GM19455 (cell line): Measurements from ENCODE around the gene NFATC2.

Experiments used
- ATAC-seq: cut with Tn5 transposase; IDR thresholded peaks from one replicate; pipeline ENCODE4 v1.9.1; 2021; ENCODE audit not compliant: unreplicated experiment

Gene NFATC2

DNA sequence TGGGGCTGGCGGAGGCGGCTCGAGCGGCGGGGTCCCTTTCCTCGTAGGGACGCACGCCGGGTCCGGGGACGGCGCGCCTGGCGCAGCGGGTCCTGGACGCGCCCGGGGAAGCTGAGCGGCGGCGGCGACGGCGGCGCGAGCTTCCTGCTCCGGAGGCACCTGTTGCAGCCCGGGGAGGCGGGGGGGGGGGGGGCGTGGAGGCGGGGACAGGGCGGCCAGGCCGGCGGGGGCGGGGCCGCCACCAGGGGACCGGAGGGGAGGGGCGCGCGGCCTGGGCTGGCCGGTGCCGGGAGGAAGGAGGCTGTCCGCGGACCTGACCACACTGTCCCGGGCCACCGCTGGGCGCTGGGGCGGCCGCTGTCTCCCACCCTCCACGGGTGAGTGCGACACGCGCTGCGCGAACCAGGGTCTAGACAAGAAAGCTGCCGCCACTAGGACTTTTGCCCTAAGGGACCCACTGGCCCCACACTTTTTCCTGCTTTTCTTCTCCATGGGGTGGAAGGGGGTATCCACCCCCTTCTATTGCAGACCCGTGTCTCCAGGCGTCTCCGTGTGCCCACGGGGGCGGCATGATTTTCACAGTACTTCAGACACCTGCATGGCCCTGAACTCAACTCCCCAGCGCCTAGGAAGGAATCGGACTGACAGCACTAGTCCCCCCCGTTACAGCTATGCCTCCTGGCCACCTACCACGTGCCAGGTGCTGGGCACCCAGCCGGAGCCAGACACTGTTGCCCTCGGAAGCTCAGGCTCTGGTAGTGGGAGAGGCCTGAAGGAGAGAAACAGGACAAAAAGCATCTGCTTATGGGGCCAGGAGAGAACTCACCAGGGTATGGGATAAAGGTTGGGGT lies at the start of gene NFATC2:
NFATC2 (minus strand) TSS at position 149 of the 851 bp plus-strand sequence. CDS start 220 bp downstream, outside the sequence.
- no peak for ATAC-seq

DNA sequence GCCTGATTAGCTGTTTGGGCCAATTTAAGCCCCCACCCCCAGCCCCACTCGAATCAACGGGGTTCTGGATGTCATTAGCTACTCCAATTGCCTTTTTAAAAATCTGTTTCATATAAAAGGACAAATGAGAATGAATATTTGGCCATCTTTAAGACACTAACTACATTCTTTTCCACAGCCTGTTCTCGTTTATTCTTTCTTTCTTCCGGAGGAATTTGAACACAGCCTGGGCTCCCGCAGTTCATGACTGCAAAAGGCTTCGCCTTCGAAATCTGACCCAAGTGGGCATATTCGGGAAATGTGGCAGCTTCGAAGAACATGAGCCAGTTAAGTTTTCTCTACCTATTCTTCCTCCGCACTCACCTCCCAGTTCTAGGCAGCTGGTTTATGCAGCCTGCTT lies 49.4 kb upstream of the NFATC2 start:
- no peak for ATAC-seq

DNA sequence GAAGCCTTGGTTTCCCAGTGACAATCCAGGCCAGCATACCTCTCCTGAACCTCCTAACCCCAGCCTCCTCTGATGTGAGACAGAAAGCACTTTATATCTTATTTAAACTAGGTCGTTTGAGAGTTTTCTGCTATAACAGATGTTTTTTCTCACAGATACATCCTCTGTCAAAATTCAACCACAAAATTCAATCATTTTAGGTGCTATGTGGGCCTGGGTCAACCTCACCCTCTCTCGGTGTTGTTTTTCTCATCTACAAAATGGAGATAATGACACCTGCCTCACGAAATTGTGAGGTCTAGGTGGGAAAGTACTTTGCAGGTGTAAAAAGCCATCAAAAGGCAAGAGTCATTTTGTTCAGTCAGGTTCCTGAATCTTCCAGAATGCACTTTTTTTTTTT lies 46.2 kb upstream of the NFATC2 start:
- ATAC-seq, result no peak

DNA sequence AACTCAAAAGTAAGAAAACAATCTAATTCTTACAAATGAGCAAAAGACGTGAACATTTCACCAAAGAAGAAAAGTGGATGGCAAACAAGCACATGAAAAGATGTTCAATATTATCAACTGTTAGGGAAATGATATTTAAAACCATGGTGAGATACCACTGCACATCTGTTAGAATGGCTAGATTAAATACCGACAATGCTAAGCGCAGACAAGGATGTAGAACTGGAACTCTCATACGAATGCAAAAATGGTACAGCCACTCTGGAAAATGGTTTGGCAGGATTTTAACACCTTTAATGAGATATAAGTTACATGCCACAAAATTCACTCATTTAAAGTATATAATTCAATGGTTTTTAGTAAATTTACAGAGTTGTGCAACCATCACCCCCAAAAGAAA lies 44.6 kb upstream of the NFATC2 start:
- no peak for ATAC-seq

DNA sequence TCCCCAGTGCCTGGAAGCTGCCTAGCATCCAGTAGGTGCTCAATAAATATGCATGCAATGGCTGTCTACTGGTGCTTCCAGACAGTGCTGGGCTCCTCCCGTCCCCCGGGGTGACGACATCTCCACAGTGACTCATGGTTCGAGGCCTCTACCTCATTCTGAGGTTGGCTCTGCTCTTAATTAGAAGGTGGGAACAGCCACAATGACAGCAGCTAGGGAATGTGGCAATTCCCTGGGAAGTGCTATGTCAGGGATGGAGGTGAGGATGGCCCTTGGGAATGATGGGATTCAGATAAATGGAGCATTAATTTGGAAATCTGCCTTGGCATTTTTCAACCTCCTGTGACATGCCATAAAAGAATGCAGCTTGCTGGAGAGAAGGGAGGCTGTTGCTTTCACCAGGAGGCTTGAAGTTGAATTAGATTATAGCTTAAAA lies 43.5 kb upstream of the NFATC2 start:
- no peak for ATAC-seq

DNA sequence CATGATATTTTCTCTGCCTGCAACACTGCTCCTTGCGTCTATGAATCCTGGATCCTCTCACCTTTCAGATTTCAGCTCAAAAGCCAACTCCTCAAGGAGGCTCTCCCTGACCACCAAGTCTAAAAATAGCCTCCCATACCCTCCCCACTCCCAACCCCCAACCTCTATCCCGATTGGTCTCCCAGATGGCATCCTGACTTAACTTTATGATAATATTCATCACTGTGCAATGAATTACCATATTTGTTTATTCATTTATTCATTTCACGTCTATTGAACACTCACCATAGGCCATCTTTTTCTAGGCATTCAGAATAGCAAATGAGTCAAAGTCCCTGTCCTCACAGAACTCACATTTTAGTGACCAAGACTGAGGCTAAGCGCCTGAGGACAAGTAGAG lies 42.6 kb upstream of the NFATC2 start:
- ATAC-seq, result no peak

DNA sequence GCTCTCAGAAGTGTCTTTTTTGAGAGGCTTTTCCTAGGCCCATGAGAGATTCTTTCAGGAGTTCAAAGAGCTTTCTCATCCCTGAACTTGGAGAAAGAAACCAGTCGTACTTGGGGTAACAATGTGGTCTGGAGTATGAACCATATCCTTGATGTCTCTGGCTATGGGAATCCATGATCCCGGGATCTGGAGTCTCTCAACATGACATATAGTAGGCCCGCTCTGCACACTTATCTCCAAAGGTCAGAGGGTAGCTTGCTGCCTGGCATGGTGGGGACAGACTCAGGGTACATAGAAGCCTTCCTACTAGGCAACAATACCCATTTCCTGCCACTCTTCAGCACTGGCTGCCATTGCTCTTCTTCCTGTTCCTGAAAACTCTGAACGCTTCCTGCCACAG lies 42.2 kb upstream of the NFATC2 start:
- ATAC-seq, result no peak

DNA sequence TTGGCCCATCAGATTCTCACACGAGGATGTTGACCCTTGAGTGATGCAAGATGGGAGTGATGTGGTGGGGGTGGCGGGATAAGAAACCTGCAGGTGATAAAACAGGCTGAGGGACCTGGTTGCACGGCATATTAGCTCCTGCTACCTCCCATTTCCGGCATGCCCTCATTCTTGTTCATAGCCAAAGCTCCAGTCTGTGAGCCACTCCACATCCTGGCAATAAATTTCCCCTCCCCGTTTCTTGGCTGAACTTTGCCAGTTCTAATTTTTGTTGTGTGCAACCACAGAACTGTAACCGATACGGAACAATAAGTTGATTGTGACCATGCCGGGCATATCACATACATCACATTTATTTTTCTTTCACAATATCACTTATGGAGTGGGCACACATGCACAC lies 41.6 kb upstream of the NFATC2 start:
- ATAC-seq, result no peak

DNA sequence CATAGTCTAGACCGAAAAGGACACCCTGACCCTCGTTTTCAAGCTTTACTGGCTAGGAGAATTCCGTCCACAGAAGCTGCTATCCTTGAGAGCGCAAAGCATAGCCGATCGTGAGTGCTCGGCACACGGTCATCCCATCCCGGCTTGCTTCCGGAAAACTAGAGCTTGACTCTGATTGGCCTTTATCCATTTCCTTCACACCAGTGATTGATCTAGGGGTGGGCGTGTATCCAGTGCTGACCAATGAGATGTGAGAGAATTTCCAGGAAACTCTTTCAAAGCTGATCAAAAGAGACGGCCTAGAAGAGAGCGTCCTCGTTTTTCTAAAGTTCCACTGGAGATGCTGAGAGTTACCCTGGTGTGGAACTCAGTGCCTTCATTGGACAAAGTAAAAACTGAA lies 41.0 kb upstream of the NFATC2 start:
- ATAC-seq, result no peak

DNA sequence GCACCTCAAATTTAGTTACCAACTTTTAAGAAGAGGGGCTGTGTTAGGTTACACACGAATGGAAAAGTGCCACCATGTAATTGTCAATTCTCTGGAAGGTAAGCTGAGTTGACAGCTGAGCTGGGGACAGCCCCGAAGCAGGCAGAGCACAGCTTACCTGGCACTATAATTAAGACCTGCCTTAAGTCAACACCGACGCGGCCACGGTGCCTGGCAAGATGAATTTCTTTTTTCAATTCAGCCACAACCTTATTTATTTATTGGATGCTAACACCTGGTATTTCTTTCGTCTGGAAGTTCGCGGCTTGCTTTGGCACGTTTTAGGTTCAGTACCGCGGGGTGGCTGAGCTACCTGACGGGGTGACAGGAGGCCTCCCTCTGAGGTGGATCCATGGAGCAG lies 40.6 kb upstream of the NFATC2 start:
- no peak for ATAC-seq

DNA sequence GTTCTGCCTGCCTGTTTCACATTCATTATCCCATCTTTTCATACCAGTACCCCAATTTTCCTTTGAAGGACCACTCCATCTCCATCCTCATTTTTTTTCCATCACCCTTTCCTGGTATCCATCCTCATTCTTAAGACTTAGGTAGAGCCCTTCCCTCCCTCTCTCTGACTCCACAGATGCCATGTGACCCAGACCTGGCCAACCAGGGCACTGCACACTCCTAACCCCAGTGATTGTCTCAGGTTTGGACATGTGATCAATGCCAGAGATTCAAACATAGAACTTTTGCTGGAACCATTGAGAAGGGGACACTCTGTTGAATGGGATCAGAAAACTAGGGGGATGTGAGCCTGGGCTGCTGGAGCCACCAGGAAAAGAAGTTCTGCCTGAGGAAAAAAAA lies 39.1 kb upstream of the NFATC2 start:
- ATAC-seq, result no peak

DNA sequence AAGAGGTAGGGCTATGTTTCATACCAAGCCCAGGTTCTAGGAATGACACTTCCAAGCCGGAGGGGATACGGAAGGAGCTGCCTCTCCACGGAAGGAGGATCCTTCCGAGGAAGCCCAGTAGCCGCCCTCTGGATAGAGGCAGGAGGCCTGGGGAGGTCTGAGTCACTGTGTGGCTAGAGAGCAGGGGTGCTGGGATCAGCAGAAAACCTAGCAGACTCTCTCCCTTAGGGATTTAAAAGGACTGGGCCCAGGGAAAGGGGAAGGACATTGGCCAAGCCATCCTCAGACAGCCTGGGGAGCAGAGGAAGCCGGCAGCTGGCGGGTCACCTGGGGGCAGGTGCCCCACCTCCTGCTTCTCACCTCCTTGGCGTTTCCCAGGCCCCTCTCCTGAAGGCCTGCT lies 36.6 kb upstream of the NFATC2 start:
- no peak for ATAC-seq

DNA sequence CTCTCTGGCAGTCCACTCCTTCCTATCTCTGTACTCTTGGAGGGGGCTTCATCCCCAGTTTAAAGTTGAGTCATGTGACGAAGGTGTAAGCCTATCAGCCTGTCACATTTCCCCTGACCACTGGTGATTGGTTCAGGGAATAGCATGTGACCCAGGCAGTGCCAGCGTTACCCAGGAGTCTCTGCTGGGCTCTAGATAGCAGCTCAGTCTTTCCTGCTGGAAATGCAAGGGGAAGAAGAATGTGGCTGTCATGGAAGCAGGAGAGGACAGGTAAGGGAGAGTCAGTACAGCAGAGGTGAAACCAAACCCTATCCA lies 35.6 kb upstream of the NFATC2 start:
- no peak for ATAC-seq

DNA sequence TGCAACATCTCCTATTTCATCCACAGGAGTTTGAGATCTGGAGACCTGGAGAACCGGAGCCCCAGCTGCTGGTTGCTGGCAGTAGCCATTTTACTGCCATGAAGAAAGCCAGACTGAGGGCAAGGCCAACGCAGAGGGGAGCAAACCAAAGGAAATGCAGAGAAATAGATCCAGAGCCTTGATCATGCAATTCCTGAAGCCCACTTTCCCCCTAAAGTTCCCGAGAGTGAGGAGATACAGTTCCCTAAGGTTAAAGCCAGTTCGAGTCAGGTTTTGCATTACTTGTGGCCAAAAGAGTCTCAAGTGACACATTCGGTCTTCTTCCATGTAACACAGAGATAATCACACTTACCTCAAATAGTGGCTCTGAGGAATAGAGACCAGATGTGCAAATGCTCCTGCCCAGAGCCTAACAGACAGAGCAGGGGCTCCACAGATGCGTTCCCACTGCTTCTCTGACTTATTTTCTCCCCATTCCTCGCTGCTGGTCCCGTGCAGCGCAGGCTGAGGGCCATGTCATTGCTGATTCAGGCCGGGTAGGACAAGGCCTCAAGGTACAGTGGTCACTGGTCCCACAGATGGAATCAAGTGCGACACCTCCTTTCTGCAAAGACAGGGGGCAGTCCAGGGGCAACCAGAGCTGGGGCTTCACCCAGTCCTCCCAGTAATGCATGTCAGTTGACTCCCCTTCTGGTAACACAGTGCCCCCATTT lies 35.1 kb upstream of the NFATC2 start:
- ATAC-seq, result no peak

DNA sequence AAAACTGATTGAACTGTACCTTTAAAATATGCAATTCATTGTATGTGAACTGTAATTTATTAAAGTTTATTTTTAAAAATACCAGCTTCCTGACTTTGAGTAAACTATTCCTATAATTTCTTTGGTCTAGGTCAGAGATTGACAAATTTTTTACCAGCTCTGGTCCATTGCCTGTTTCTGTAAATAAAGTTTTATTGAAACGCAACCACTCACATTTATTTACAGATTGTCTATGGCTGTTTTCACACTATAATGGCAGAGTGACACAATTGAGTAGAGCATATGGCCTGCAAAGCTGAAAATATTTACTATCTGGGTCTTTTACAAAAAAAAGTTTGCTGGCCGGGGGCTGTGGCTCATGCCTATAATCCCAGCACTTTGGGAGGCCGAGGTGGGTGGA lies 33.0 kb upstream of the NFATC2 start:
- ATAC-seq, result no peak

DNA sequence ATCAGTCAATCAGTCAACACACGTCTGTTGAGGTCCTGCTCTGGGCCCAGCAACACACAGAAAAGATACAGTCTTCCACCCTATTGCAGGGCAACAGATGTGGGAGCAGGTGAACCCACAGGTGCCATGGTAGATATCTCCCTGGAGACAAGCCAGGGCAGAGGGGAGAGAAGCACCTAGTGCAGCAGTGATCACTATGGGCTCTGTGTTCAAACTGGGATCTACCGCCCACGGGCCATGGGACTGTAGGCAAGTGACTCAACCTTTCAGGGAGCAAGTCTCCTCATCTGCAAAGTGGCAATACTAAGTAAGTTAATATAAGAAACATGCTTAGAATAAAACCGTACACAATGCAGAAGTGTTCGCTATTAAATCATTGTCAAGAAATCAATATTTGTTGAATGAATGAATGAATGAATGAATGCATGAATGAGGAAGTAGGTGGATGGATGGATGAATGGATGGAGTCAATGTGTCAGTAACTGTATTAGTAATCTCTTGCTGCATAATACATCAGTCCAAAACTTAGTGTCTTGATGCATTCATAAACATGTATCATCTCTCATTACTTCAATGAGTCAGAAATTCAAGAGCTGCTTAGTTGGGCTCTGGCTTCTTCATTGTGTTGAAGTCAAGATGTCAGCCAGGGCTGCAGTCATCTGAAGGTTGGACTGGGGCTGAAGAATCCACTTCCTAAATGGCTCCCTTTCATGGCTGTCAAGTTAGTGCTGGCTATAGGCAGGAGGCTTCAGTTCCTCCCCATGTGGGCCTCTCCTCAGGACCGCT lies 31.9 kb upstream of the NFATC2 start:
- ATAC-seq, result no peak

DNA sequence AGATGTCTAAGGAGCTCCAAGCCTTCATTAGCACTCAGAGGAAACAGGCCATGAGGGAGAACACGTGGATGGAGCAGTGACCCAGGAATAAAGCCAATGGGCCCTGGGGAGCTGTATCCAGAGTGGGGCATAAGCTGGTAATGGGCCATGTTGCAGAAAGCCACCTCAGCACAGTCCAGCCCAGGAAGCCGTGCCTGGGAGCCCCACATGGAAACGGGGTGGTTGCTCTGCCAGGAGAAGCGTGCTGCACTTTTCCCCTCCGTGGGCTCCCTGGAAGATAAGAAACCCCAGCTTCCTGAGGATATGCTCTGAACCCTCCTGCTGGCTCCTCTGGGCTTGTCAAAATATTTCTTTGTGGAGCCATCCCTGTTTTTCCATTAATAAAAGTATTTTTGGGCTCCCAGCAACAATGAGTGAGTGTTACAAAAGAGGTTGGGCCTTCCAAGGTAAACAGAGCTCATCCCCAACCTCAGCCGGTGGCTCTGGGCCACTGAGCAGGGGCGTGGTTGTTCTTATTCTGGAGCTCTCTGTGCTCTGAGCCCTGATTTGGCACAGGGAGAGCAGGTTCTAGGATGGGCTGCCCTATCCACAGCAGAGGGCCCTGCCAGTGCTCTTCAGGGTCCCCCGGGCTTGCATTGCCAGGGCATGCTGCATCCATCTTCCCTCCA lies 31.2 kb upstream of the NFATC2 start:
- ATAC-seq, result no peak

DNA sequence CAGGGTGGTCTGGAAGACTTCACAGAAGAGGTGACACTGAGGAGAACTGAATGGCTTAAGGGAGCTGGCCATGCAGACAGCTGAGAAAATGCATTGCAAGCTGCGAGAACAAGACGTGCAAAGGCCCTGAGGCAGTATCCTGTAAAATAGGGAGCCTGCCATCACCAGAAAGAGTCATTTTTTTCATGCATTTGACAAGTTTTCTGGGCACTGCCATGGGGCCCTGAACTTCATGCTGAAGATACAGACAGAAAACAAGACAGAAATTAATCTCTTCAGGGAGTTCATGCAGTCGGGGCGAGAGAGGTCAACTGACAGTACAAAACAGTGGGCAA lies 28.9 kb upstream of the NFATC2 start:
- no peak for ATAC-seq

DNA sequence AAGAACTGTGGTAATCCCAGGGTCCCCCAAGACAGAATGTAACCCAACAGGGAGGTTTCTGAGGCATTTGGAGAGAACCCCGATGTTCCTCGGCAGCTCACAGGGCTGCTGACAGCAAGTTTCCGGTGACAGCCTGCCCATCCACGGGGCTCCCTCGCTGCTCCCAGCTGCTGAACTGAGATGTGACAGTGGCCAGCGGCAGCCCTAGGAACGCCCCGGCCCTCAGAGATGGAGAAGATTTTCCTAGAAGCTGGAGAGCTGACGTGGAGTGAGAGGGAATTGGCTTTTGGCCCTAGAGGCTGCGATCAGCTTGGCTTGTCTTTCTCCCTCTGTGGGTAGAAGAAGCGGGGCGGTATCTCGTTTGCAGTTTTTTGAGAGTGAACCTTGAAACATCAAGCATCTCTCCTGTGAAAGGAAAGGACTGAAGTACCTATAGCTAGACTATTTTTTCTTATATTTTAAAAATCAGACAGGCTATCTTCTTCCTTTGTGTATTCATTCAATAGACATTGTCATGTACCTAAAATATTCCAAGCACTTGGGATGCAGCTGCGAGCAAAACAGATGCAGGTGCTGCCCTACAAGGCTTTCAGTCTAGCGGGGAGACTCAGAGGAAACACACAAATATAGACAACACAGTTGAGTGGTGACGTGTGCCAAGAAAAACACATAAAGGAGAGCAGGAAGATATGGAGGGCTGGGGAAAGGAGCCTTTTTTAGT lies 28.4 kb upstream of the NFATC2 start:
- no peak for ATAC-seq

DNA sequence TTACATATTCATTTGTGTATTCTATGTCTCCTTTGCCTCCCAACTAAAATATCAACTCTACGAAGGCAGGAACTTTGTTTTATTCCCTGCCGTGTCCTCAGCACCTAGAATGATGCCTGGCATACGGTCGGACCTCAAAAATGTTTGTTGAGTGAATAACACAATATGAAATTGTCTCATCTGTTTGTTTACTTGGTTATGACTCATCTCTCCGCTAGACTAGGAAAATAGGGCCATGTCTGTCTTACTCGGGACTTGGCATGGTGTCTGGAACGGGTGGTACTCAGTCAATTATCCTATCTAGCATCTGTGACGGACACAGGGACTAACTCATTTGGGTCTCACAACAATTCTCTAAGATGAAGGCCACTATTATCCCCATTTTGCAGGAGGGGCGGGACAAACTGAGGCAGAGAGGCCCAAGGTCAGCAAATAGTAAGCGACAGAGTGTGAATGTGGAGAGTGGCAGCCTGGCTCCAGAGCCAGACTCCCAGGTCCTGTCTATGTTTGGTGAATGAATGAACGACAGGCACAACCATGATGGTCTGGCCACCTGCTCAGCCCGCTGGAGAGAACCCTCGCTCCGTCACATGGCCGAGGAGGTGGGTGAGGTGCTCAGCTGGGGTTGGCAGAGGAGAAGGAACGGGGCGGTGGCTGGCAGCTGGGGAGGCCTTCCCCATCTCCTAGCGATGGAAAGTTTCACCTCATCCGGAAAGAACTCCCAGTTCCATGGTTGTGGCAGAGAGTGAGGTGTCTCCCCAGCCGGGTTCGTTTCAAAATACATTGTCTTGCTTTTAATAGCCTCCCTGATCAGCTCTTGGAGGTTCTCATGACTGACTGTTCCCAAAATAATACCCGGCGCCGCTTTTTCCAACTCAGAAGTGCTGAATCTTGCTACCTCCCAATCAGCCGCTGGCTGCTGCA lies 27.6 kb upstream of the NFATC2 start:
- ATAC-seq, result no peak
